ENCODE data around the gene GABRG3.

DNA sequence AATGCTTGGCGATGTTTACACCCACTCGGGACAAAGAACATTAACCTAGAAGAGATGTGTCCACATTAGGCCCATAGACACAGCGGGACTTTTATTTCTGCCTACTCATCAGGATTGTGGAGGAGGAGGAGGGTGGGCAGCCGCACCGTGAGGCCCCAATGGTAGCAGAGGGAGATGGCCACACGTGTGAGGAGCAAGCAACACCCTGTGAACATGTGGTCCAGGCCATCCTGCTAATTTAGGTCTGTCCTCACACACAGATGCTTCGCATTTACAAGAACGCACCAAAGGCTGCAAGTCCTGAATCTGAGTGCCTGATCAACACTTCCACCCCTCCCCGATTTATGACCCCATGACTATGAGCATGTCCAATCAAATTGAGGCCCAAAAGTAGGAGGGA is 560.0 kb downstream of the GABRG3 start:
- TF ChIP-seq, protein P1, sequence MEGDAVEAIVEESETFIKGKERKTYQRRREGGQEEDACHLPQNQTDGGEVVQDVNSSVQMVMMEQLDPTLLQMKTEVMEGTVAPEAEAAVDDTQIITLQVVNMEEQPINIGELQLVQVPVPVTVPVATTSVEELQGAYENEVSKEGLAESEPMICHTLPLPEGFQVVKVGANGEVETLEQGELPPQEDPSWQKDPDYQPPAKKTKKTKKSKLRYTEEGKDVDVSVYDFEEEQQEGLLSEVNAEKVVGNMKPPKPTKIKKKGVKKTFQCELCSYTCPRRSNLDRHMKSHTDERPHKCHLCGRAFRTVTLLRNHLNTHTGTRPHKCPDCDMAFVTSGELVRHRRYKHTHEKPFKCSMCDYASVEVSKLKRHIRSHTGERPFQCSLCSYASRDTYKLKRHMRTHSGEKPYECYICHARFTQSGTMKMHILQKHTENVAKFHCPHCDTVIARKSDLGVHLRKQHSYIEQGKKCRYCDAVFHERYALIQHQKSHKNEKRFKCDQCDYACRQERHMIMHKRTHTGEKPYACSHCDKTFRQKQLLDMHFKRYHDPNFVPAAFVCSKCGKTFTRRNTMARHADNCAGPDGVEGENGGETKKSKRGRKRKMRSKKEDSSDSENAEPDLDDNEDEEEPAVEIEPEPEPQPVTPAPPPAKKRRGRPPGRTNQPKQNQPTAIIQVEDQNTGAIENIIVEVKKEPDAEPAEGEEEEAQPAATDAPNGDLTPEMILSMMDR (IDR thresholded peaks at IDR 0.05; ENCODE audit: insufficient read depth, low read length), result no peak
- TF ChIP-seq, protein P2, sequence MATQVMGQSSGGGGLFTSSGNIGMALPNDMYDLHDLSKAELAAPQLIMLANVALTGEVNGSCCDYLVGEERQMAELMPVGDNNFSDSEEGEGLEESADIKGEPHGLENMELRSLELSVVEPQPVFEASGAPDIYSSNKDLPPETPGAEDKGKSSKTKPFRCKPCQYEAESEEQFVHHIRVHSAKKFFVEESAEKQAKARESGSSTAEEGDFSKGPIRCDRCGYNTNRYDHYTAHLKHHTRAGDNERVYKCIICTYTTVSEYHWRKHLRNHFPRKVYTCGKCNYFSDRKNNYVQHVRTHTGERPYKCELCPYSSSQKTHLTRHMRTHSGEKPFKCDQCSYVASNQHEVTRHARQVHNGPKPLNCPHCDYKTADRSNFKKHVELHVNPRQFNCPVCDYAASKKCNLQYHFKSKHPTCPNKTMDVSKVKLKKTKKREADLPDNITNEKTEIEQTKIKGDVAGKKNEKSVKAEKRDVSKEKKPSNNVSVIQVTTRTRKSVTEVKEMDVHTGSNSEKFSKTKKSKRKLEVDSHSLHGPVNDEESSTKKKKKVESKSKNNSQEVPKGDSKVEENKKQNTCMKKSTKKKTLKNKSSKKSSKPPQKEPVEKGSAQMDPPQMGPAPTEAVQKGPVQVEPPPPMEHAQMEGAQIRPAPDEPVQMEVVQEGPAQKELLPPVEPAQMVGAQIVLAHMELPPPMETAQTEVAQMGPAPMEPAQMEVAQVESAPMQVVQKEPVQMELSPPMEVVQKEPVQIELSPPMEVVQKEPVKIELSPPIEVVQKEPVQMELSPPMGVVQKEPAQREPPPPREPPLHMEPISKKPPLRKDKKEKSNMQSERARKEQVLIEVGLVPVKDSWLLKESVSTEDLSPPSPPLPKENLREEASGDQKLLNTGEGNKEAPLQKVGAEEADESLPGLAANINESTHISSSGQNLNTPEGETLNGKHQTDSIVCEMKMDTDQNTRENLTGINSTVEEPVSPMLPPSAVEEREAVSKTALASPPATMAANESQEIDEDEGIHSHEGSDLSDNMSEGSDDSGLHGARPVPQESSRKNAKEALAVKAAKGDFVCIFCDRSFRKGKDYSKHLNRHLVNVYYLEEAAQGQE (IDR thresholded peaks at IDR 0.05; ENCODE audit: insufficient replicate concordance, low read depth), result no peak
- TF ChIP-seq POLR2AphosphoS5 (IDR thresholded peaks at IDR 0.05; ENCODE audit: low read depth) (no peak), SPI1 (IDR thresholded peaks at IDR 0.05; ENCODE audit: borderline replicate concordance, low read depth) (no peak), GABPA (IDR thresholded peaks at IDR 0.05; ENCODE audit: low read depth) (no peak)

All from HL-60 (cell line).